HepG2 (cell line): ENCODE data around the gene DUSP16. TPM values are rescaled to one million over a fixed set of nuclear protein-coding genes. Genes with fewer than 3 reads are reported as not detected.
"Not testable (repeated sequence)": the region's sequence is repeated elsewhere in the genome, so short reads cannot be mapped to it uniquely, and the experiment has no call there.

Source experiments
- ATAC-seq: fragments of 200-7000 bp; cut with Tn5 transposase; 3 replicates; pipeline ENCODE4 v1.9.1; 2020; ENCODE audit warnings: mild to moderate bottlenecking, moderate library complexity
- BruUV-seq: library from RNA; stranded (reverse); fragments of 400-500 nt; replicated peaks from 2 replicates; lab custom pipeline; 2021; lab: Mats Ljungman, UMichigan
- CTCF ChIA-PET: fragments of 300-600 bp; formaldehyde crosslinking; extraction: SDS; loops from one replicate; lab custom pipeline; 2021; ENCODE audit warnings: low total read pairs, inconsistent platforms, low intra/inter-chr PET ratio; lab: Yijun Ruan, JAX
- POLR2A ChIA-PET: fragments of 350-600 bp; sonication (Branson Sonifier 250); formaldehyde crosslinking; loops from one replicate; lab custom pipeline; 2020; ENCODE audit warnings: antibody characterized with exemption, inconsistent platforms; lab: Yijun Ruan, JAX
- DNase-seq: peaks from one replicate; pipeline ENCODE4 v3.0.0-alpha.2; 2015; ENCODE audit warnings: low spot score
- FAIRE-seq: peaks from 3 replicates; lab custom pipeline; 2011; peaks lifted over from hg19 to GRCh38; lab: Jason Lieb, UNC
- H2AFZ ChIP-seq: one replicate; pipeline ENCODE4 v1.6.1; 2011; ENCODE audit warnings: low read length, inconsistent platforms
- H3K27ac ChIP-seq: fragments of 300-600 bp; 3 replicates; pipeline ENCODE4 v1.8.0; 2011; ENCODE audit warnings: mixed run types, mild to moderate bottlenecking, mixed read lengths, low read length, inconsistent platforms; ENCODE audit not compliant: insufficient read depth; ENCODE audit errors: extremely low read length
- H3K27me3 ChIP-seq, 2 experiments: fragments of 200-600 bp in 1 of 2; 2 replicates in 1 of 2; 3 replicates in 1 of 2; pipeline versions ENCODE4 v1.6.0 to v1.8.0; 2011; ENCODE audit warnings: low read length in 2 of 2, mild to moderate bottlenecking in 2 of 2, moderate library complexity in 2 of 2, inconsistent platforms in 1 of 2; ENCODE audit not compliant: insufficient read depth in 2 of 2, control insufficient read depth in 1 of 2
- H3K36me3 ChIP-seq, 2 experiments: fragments of 200-600 bp in 1 of 2; replicated peaks in 1 of 2; 2 replicates in 1 of 2; 3 replicates in 1 of 2; pipeline versions ENCODE4 v1.5.1 to v1.8.0; 2011; ENCODE audit warnings: low read length in 2 of 2, inconsistent platforms in 1 of 2; ENCODE audit not compliant: insufficient read depth in 2 of 2, control insufficient read depth in 1 of 2
- H3K4me1 ChIP-seq: 2 replicates; pipeline ENCODE4 v1.5.1; 2012; ENCODE audit warnings: low read length, inconsistent platforms; ENCODE audit not compliant: insufficient read depth
- H3K4me2 ChIP-seq: 2 replicates; pipeline ENCODE4 v1.6.0; 2011; ENCODE audit warnings: low read depth, low read length, inconsistent platforms
- H3K4me3 ChIP-seq, 3 experiments: fragments of 200-600 bp in 1 of 3; sonication (generic), shearing (Covaris generic) in 1 of 3; replicated peaks in 1 of 3; 2 replicates each; pipeline ENCODE4 v1.5.1; 2011 to 2016; ENCODE audit warnings: low read length in 3 of 3, inconsistent platforms in 2 of 3, low read depth in 2 of 3, mild to moderate bottlenecking in 2 of 3, control low read depth in 1 of 3, mixed read lengths in 1 of 3; ENCODE audit not compliant: insufficient read depth in 1 of 3
- H3K79me2 ChIP-seq: one replicate; pipeline ENCODE4 v1.6.1; 2011; ENCODE audit warnings: low read length, inconsistent platforms; ENCODE audit not compliant: insufficient read depth
- H3K9ac ChIP-seq: 2 replicates; pipeline ENCODE4 v1.6.0; 2011; ENCODE audit warnings: mild to moderate bottlenecking, low read depth, low read length, inconsistent platforms; ENCODE audit not compliant: insufficient read depth
- H3K9me3 ChIP-seq: 2 replicates; pipeline ENCODE4 v1.5.1; 2012; ENCODE audit warnings: mild to moderate bottlenecking, low read length
- H4K20me1 ChIP-seq: 2 replicates; pipeline ENCODE4 v1.6.0; 2011; ENCODE audit warnings: inconsistent platforms, mild to moderate bottlenecking, low read length, moderate library complexity; ENCODE audit not compliant: insufficient read depth
- REPIN1 ChIP-seq: sonication (generic); formaldehyde crosslinking; IDR thresholded peaks from 2 replicates; pipeline ENCODE4 v1.8.0; 2022; ENCODE audit warnings: missing genetic modification reagents, low read depth, mild to moderate bottlenecking, borderline replicate concordance
- WGBS: methylation state at CpG from one replicate; pipeline ENCODE4 v1.1.6; 2017; ENCODE audit warnings: low lambda C conversion rate; 5-methylcytosine and 5-hydroxymethylcytosine counted together
- in situ Hi-C: cut with HindIII; loops from 2 replicates; pipeline ENCODE4 v1.10.0; 2017; ENCODE audit warnings: low pct_unique_long_range_greater_than_20kb; ENCODE audit not compliant: extremely low pct_ligation_motif_present
- intact Hi-C: fragments of 100-400 bp; cut with micrococcal nuclease; formaldehyde crosslinking; loops from one replicate; pipeline ENCODE4 v1.10.0; 2022; ENCODE audit not compliant: unreplicated experiment
- polyA plus RNA-seq, 8 experiments: library from polyadenylated mRNA; depleted of rRNA in 3 of 8; stranded (reverse) in 7 of 8; unstranded in 1 of 8; fragments of >200 nt; fragmentation: Illumina TruSeq in 4 of 8; extraction: Trizol in 4 of 8; gene quantifications; 2 replicates each; pipeline versions ENCODE4 v1.2.1 to v1.2.3, GENCODE V29; 2011 to 2016; ENCODE audit warnings: low read depth in 4 of 8, missing spikeins in 1 of 8, mixed read lengths in 1 of 8; ENCODE audit not compliant: insufficient read depth in 1 of 8
- total RNA-seq, 5 experiments: library from RNA; depleted of rRNA; stranded (reverse); fragments of >200 nt; fragmentation: Illumina TruSeq; extraction: Trizol; gene quantifications; 2 replicates each; pipeline ENCODE4 v1.2.3, GENCODE V29; 2016; ENCODE audit warnings: low read depth in 1 of 5
- TF ChIP-seq, protein P1 (sequence below): IDR thresholded peaks from 2 replicates; pipeline ENCODE4 v1.6.1; 2012; ENCODE audit warnings: inconsistent platforms
- TF ChIP-seq, protein P2 (sequence below): sonication (generic); formaldehyde crosslinking; IDR thresholded peaks from 2 replicates; pipeline ENCODE4 v1.5.1; 2020; ENCODE audit warnings: mild to moderate bottlenecking, moderate library complexity, missing genetic modification reagents

DUSP16 gene
- total and polyA plus RNA-seq, 2 of the 13 experiments (the other 11 are each of a cell fraction or from before 2014, with no cell fraction given), result 45.7 to 46.6 TPM

DNA sequence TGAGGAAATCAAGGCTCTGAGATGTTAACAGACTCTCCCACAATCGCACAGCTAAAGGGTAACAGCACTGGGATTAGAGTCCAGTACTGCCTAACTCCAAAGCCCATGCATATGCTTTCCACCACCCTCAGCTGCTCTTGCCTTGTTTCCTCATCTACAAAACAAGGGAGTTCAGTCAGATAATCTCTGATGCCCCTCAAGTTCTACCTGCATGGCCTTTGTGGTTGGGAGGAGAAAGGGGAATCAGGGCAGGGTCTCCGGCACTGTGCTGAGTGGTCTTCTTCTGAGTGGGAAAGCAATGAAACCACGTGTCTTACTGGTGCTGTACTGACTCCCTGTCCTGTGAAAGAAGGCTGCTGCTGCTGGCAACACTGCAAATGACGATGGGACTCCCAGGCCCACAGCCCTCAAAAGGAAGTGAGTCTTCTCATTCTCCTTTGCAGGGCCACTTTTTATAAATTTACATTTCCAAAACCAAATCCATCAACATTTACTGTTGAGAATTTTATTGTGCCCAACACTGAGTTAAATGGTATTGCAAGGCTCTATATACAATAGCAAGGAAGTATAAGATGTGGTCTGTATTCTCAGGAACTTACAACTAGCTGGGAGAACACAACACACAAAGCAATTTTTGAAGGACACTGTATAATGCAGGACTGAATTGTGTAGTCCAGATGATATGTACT is 19.7 kb upstream of the DUSP16 start:
- intact Hi-C loops (no loop called here), in situ Hi-C loops (no loop called here)
- FAIRE-seq (no peak), ATAC-seq (peak; percentile 74), DNase-seq (no peak)
- Histone ChIP-seq H3K4me2 (peak overlapping the region; percentile 69), H3K4me1 (peaks cover 35% of the 10 kb centered on the region), H3K9me3 (no peaks in the 10 kb centered on the region), H3K4me3 (peak overlapping the region in 1 of 3 experiments; percentile 24; a peak in 2 of 6 replicates), H3K27ac (no peak overlapping the region), H4K20me1 (no peaks in the 10 kb centered on the region), H2AFZ (peak overlapping the region; percentile 92), H3K36me3 (no peaks in the 10 kb centered on the region), H3K27me3 (no peaks in the 10 kb centered on the region), H3K79me2 (no peaks in the 10 kb centered on the region), H3K9ac (peak overlapping the region; percentile 17; the same call in 1 of the 2 replicates)
- CTCF ChIA-PET, result no interaction called here
- BruUV-seq, result no TSS peak
- 4% methylated on average over 2 of the region's 4 CpGs for WGBS
- POLR2A ChIA-PET, result interaction anchor here (0.8 kb wide), 1 partner anchor 19 kb away, joined by 3 read pairs; the partner anchor contains the start of gene DUSP16
- TF ChIP-seq, protein P1, sequence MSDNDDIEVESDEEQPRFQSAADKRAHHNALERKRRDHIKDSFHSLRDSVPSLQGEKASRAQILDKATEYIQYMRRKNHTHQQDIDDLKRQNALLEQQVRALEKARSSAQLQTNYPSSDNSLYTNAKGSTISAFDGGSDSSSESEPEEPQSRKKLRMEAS, result peak; percentile 33; the same call in 1 of the 2 replicates
- TF ChIP-seq, protein P2, sequence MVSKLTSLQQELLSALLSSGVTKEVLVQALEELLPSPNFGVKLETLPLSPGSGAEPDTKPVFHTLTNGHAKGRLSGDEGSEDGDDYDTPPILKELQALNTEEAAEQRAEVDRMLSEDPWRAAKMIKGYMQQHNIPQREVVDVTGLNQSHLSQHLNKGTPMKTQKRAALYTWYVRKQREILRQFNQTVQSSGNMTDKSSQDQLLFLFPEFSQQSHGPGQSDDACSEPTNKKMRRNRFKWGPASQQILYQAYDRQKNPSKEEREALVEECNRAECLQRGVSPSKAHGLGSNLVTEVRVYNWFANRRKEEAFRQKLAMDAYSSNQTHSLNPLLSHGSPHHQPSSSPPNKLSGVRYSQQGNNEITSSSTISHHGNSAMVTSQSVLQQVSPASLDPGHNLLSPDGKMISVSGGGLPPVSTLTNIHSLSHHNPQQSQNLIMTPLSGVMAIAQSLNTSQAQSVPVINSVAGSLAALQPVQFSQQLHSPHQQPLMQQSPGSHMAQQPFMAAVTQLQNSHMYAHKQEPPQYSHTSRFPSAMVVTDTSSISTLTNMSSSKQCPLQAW (CRISPR knock-in tag), result 0 out of 2 replicates have a peak, but pooled peaks have one; percentile 19
- TF ChIP-seq REPIN1 (CRISPR knock-in tag), result no peak

DNA sequence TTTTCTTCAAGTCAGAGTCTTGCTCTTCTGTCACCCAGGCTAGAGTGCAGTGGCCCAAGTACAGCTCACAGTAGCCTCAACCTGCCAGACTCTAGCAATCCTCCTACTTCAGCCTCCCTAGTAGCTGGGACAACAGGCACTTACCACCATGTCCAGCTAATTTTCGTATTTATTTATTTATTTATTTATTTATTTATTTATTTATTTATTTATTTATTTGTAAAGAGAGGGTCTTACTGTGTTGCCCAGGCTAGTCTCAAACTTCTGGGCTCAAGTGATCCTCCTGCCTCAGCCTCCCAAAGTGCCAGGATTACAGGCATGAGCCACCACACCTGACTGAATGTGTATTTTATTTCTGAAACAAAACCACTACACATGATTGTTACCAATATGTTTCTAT is 18.1 kb upstream of the DUSP16 start:
- H3K27me3 ChIP-seq, in situ Hi-C loops, H3K4me3 ChIP-seq, intact Hi-C loops, H3K27ac ChIP-seq, H3K79me2 ChIP-seq, CTCF ChIA-PET, H3K4me2 ChIP-seq, H3K9me3 ChIP-seq, ATAC-seq, H2AFZ ChIP-seq, FAIRE-seq, DNase-seq, H3K36me3 ChIP-seq, POLR2A ChIA-PET, BruUV-seq, H3K9ac ChIP-seq, H4K20me1 ChIP-seq: not testable (repeated sequence)
- H3K4me1 ChIP-seq, result peaks cover 37% of the 10 kb centered on the region
- WGBS, result 39% methylated on average over 1 of the region's 1 CpG
